Smooth muscle cell (in vitro differentiated cells): ENCODE data around the gene TNNI3. TPM values are rescaled to one million over a fixed set of nuclear protein-coding genes. Genes with fewer than 3 reads are reported as not detected.

Experiments
- DNase-seq: peaks from one replicate; lab custom pipeline; 2025; ENCODE audit not compliant: unreplicated experiment; lab: John Stamatoyannopoulos, UW
- H2AFZ ChIP-seq: fragments of 200-600 bp; sonication (generic); 2 replicates; pipeline ENCODE4 v1.6.0; 2016; ENCODE audit warnings: antibody characterized with exemption, low read depth, mild to moderate bottlenecking
- H3F3A ChIP-seq: fragments of 200-600 bp; sonication (generic); 2 replicates; pipeline ENCODE4 v1.6.0; 2017; ENCODE audit warnings: antibody characterized with exemption, low read depth
- H3K27ac ChIP-seq: fragments of 200-600 bp; sonication (generic); 2 replicates; pipeline ENCODE4 v1.5.1; 2016; ENCODE audit warnings: low read depth, mild to moderate bottlenecking
- H3K27me3 ChIP-seq: fragments of 200-600 bp; sonication (generic); 2 replicates; pipeline ENCODE4 v1.6.1; 2016; ENCODE audit warnings: low read depth, mild to moderate bottlenecking
- H3K36me3 ChIP-seq: fragments of 200-600 bp; sonication (generic); 2 replicates; pipeline ENCODE4 v1.5.1; 2016; ENCODE audit warnings: low read depth
- H3K4me1 ChIP-seq: fragments of 200-600 bp; sonication (generic); 2 replicates; pipeline ENCODE4 v1.5.1; 2016; ENCODE audit warnings: low read depth
- H3K4me2 ChIP-seq: fragments of 200-600 bp; sonication (generic); 2 replicates; pipeline ENCODE4 v1.6.0; 2016; ENCODE audit warnings: mild to moderate bottlenecking
- H3K4me3 ChIP-seq: fragments of 200-600 bp; sonication (generic); 2 replicates; pipeline ENCODE4 v1.5.1; 2016; ENCODE audit warnings: mild to moderate bottlenecking
- H3K79me2 ChIP-seq: fragments of 200-600 bp; sonication (generic); 2 replicates; pipeline ENCODE4 v1.6.0; 2016; ENCODE audit warnings: low read depth, mild to moderate bottlenecking
- H3K9ac ChIP-seq: fragments of 200-600 bp; sonication (generic); 2 replicates; pipeline ENCODE4 v1.6.0; 2016; ENCODE audit warnings: low read depth
- H3K9me3 ChIP-seq: fragments of 200-600 bp; sonication (generic); replicated peaks from 2 replicates; pipeline ENCODE4 v1.5.1; 2016; ENCODE audit warnings: low read depth
- H4K20me1 ChIP-seq: fragments of 200-600 bp; sonication (generic); 2 replicates; pipeline ENCODE4 v1.6.0; 2016; ENCODE audit warnings: low read depth
- WGBS: methylation state at CpG from one replicate; pipeline ENCODE4 v1.1.7; 2016; ENCODE audit warnings: low lambda C conversion rate; 5-methylcytosine and 5-hydroxymethylcytosine counted together
- polyA plus RNA-seq: library from polyadenylated mRNA; unstranded; fragments of >200 nt; fragmentation: Nextera tagmentation; extraction: Ambion mirVana; gene quantifications from 2 replicates; pipeline ENCODE4 v1.2.1, GENCODE V29; 2016
- total RNA-seq: library from RNA; depleted of rRNA; stranded (reverse); fragments of >200 nt; gene quantifications from 2 replicates; pipeline ENCODE4 v1.2.3, GENCODE V29; 2014
- TF ChIP-seq, protein P1 (sequence below): fragments of 200-600 bp; sonication (generic); IDR thresholded peaks from 2 replicates; pipeline ENCODE4 v1.5.1; 2017; ENCODE audit warnings: borderline replicate concordance, mild to moderate bottlenecking, antibody characterized with exemption; ENCODE audit not compliant: insufficient read depth, poor library complexity, severe bottlenecking

TNNI3 gene
- total and polyA plus RNA-seq, 2 experiments from 2014 or later, result 3.0 TPM; not detected in 1

DNA sequence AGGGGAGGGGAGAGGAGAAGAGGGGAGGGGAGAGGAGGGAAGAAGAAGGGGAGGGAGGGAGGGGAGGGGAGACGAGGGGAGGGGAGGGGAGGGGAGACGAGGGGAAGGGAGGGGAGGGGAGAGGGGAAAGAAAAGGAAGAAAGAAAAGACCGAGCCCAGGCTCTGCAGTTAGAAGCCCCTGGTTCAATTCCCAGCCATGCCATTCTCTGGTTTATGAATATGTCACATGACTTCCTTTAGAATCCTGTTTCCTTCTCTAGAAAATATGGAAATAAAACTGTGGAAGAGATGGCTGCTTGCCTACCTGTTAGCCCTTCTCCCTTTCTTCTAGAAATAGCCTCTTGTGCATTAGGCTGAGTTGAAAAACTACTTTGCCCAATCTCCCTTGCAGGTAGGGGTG, 22.8 kb downstream of the TNNI3 start:
- H3K36me3 ChIP-seq, result no peaks in the 10 kb centered on the region
- H3K79me2 ChIP-seq, result no peaks in the 10 kb centered on the region
- WGBS, result 67% methylated on average over 1 of the region's 3 CpGs
- H3K9me3 ChIP-seq, result no peaks in the 10 kb centered on the region
- no peaks in the 10 kb centered on the region for H4K20me1 ChIP-seq
- H3K9ac ChIP-seq, result no peak overlapping the region
- H3K4me2 ChIP-seq, result no peak overlapping the region
- H2AFZ ChIP-seq, result no peak overlapping the region
- TF ChIP-seq, protein P1, sequence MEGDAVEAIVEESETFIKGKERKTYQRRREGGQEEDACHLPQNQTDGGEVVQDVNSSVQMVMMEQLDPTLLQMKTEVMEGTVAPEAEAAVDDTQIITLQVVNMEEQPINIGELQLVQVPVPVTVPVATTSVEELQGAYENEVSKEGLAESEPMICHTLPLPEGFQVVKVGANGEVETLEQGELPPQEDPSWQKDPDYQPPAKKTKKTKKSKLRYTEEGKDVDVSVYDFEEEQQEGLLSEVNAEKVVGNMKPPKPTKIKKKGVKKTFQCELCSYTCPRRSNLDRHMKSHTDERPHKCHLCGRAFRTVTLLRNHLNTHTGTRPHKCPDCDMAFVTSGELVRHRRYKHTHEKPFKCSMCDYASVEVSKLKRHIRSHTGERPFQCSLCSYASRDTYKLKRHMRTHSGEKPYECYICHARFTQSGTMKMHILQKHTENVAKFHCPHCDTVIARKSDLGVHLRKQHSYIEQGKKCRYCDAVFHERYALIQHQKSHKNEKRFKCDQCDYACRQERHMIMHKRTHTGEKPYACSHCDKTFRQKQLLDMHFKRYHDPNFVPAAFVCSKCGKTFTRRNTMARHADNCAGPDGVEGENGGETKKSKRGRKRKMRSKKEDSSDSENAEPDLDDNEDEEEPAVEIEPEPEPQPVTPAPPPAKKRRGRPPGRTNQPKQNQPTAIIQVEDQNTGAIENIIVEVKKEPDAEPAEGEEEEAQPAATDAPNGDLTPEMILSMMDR, result no peak
- H3K27ac ChIP-seq, result no peak overlapping the region
- H3K4me3 ChIP-seq, result no peak overlapping the region
- no peaks in the 10 kb centered on the region for H3K27me3 ChIP-seq
- no peaks in the 10 kb centered on the region for H3K4me1 ChIP-seq
- no peaks in the 10 kb centered on the region for H3F3A ChIP-seq
- no peak for DNase-seq

DNA sequence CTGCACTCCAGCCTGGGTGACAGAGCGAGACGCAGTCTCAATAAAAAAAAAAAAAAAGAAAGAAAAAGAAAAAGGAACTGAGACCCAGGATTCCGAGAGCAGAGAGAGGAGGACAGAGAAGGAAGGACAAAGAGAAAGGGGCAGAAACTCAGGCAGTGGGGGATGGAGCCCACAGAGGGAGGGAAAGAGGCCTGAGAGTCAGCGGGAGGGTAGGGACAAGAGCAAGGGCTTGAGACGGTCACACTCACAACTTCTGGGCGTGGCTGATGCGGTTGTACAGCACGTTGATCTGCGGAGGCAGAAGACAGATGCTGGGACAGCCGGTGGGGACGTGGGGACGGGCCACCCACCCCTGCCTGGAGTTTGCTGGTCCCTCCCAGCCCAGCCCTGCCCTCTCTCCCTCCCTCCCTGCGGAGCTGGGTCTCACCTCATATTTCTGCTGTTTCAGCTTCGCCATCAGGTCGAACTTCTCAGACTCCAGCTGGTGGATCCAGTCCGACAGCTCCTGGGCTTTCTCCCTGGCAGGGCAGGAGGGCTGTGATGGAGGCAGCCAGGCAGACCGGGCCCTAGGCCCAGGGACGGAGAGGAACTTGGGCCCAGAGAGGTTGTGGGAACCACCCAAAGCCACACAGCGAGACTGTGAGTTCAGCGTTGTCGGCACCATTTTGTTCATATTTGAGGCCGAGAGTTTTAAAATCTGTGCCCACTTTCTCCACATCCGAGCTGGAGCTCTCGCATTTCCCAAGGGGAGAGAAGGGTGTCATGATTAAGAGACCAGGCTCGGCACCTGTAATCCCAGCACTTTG, 23.7 kb downstream of the TNNI3 start:
- H4K20me1 ChIP-seq, result no peaks in the 10 kb centered on the region
- H3K9ac ChIP-seq, result no peak overlapping the region
- H3K36me3 ChIP-seq, result no peaks in the 10 kb centered on the region
- H3K27ac ChIP-seq, result no peak overlapping the region
- H3K9me3 ChIP-seq, result no peaks in the 10 kb centered on the region
- no peak overlapping the region for H2AFZ ChIP-seq
- H3K4me3 ChIP-seq, result no peak overlapping the region
- H3K79me2 ChIP-seq, result no peaks in the 10 kb centered on the region
- H3K4me2 ChIP-seq, result no peak overlapping the region
- H3K4me1 ChIP-seq, result no peaks in the 10 kb centered on the region
- DNase-seq, result no peak
- 86% methylated on average over 25 of the region's 25 CpGs for WGBS
- TF ChIP-seq, protein P1, result no peak
- no peaks in the 10 kb centered on the region for H3K27me3 ChIP-seq
- no peaks in the 10 kb centered on the region for H3F3A ChIP-seq

DNA sequence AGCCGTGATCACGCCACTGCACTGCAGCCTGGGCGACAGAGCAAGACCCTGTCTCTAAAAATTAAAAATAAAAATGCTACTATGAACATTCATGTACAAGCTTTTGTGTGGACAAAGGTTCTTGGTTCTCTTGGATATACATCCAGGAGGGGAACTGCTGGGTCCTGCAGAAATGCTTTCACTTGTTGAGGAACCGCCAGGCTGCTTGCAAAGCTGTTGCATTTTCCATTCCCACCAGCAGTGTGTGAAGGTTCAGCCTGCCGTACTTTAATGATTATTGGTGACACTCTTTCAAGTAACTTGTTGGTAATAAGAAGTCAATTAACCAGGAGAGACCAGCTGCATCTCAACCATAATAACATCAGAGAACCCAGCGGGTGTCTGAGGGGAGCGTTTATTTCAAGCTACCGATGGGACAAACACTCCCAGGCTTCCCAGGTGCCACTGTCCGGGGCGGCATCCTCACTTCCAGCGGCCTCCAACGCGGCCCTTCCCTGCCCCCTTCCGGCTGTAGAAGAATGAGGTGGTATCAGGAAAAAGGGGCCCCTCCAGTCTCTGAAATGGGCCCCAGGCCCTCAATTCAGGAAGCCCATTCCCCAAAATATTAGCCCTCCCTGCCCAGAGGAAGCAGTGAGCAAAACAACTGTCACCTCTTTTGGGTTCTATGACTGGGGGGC, 24.9 kb downstream of the TNNI3 start:
- Histone ChIP-seq H4K20me1 (no peaks in the 10 kb centered on the region), H3K4me3 (no peak overlapping the region), H3K27me3 (no peaks in the 10 kb centered on the region), H3K9me3 (no peaks in the 10 kb centered on the region), H3K79me2 (no peaks in the 10 kb centered on the region), H3K27ac (no peak overlapping the region), H3K9ac (no peak overlapping the region), H3F3A (no peaks in the 10 kb centered on the region), H2AFZ (no peak overlapping the region), H3K4me1 (no peaks in the 10 kb centered on the region), H3K4me2 (no peak overlapping the region), H3K36me3 (no peaks in the 10 kb centered on the region)
- 80% methylated on average over 14 of the region's 14 CpGs for WGBS
- no peak for DNase-seq
- TF ChIP-seq, protein P1, result no peak

DNA sequence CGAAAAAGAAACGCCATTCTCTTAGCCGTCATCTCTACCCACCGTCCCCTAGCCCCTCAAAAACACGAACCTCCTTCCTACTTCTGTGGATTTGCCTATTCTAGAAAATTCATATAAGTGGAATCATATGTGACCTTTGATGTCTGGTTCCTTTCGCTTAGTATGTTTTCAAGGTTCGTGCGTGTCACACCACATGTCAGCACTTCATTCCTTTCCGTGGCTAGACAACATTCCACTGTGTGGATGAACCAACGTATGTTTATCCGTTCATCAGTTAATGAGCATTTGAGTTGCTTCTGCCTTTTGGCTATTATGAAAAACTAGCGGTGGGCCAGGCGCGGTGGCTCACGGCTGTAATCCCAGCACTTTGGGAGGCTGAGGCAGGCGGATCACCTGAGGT, 26.1 kb downstream of the TNNI3 start:
- Histone ChIP-seq H3K4me1 (no peaks in the 10 kb centered on the region), H3K9ac (no peak overlapping the region), H3K9me3 (no peaks in the 10 kb centered on the region), H4K20me1 (no peaks in the 10 kb centered on the region), H3K36me3 (no peaks in the 10 kb centered on the region), H3K27me3 (no peaks in the 10 kb centered on the region), H3K27ac (no peak overlapping the region), H3K79me2 (no peaks in the 10 kb centered on the region), H2AFZ (no peak overlapping the region), H3K4me2 (no peak overlapping the region), H3K4me3 (no peak overlapping the region), H3F3A (no peaks in the 10 kb centered on the region)
- no peak for DNase-seq
- TF ChIP-seq, protein P1, result no peak
- 87% methylated on average over 16 of the region's 16 CpGs for WGBS
